ENCODE results near the gene IL10RB.
A peak's percentile ranks its signal among the peaks of the same experiment; 100 is the strongest.

IL10RB gene

GRCh38 chr21:33300701-33301631, 34.8 kb downstream of the IL10RB start:
- Histone ChIP-seq H3K4me3 (replicated peaks; ENCODE audit: insufficient read depth, low read length) (no peak overlapping the region), H3K27ac (replicated peaks) (peak overlapping the region; percentile 68), H3K27me3 (ENCODE audit: insufficient read depth, poor library complexity, severe bottlenecking) (no peaks in the 10 kb centered on the region)
- peak in 1 of 2 experiments; percentile 87 for DNase-seq (ENCODE audit: low read depth in 1 of 2, low spot score in 1 of 2)
- TF ChIP-seq, protein P1, sequence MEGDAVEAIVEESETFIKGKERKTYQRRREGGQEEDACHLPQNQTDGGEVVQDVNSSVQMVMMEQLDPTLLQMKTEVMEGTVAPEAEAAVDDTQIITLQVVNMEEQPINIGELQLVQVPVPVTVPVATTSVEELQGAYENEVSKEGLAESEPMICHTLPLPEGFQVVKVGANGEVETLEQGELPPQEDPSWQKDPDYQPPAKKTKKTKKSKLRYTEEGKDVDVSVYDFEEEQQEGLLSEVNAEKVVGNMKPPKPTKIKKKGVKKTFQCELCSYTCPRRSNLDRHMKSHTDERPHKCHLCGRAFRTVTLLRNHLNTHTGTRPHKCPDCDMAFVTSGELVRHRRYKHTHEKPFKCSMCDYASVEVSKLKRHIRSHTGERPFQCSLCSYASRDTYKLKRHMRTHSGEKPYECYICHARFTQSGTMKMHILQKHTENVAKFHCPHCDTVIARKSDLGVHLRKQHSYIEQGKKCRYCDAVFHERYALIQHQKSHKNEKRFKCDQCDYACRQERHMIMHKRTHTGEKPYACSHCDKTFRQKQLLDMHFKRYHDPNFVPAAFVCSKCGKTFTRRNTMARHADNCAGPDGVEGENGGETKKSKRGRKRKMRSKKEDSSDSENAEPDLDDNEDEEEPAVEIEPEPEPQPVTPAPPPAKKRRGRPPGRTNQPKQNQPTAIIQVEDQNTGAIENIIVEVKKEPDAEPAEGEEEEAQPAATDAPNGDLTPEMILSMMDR (IDR thresholded peaks at IDR 0.05; ENCODE audit: insufficient read depth, low read length) = no peak
- TF ChIP-seq SPI1 (IDR thresholded peaks at IDR 0.05; ENCODE audit: borderline replicate concordance, low read depth) (peak; percentile 38; the same call in 1 of the 2 replicates), GABPA (IDR thresholded peaks at IDR 0.05; ENCODE audit: low read depth) (no peak), POLR2AphosphoS5 (IDR thresholded peaks at IDR 0.05; ENCODE audit: low read depth) (peak; percentile 26; the same call in 1 of the 2 replicates)
- TF ChIP-seq, protein P2, sequence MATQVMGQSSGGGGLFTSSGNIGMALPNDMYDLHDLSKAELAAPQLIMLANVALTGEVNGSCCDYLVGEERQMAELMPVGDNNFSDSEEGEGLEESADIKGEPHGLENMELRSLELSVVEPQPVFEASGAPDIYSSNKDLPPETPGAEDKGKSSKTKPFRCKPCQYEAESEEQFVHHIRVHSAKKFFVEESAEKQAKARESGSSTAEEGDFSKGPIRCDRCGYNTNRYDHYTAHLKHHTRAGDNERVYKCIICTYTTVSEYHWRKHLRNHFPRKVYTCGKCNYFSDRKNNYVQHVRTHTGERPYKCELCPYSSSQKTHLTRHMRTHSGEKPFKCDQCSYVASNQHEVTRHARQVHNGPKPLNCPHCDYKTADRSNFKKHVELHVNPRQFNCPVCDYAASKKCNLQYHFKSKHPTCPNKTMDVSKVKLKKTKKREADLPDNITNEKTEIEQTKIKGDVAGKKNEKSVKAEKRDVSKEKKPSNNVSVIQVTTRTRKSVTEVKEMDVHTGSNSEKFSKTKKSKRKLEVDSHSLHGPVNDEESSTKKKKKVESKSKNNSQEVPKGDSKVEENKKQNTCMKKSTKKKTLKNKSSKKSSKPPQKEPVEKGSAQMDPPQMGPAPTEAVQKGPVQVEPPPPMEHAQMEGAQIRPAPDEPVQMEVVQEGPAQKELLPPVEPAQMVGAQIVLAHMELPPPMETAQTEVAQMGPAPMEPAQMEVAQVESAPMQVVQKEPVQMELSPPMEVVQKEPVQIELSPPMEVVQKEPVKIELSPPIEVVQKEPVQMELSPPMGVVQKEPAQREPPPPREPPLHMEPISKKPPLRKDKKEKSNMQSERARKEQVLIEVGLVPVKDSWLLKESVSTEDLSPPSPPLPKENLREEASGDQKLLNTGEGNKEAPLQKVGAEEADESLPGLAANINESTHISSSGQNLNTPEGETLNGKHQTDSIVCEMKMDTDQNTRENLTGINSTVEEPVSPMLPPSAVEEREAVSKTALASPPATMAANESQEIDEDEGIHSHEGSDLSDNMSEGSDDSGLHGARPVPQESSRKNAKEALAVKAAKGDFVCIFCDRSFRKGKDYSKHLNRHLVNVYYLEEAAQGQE (IDR thresholded peaks at IDR 0.05; ENCODE audit: insufficient replicate concordance, low read depth) = no peak

- Histone ChIP-seq H3K4me3 (replicated peaks; ENCODE audit: insufficient read depth, low read length) (no peak overlapping the region), H3K27me3 (ENCODE audit: insufficient read depth, poor library complexity, severe bottlenecking) (no peaks in the 10 kb centered on the region), H3K27ac (replicated peaks) (peak overlapping the region; percentile 68)
- TF ChIP-seq, protein P2 (IDR thresholded peaks at IDR 0.05; ENCODE audit: insufficient replicate concordance, low read depth) = no peak
- TF ChIP-seq, protein P1 (IDR thresholded peaks at IDR 0.05; ENCODE audit: insufficient read depth, low read length) = no peak
- no peak for TF ChIP-seq POLR2AphosphoS5 (IDR thresholded peaks at IDR 0.05; ENCODE audit: low read depth)
- no peak for DNase-seq (ENCODE audit: low read depth in 1 of 2, low spot score in 1 of 2)
Observed at GRCh38 chr21:33301632-33302002, 35.5 kb downstream of the IL10RB start.

- TF ChIP-seq GABPA (IDR thresholded peaks at IDR 0.05; ENCODE audit: low read depth) = no peak
- TF ChIP-seq, protein P2 (IDR thresholded peaks at IDR 0.05; ENCODE audit: insufficient replicate concordance, low read depth) = no peak
- H3K27me3 ChIP-seq (ENCODE audit: insufficient read depth, poor library complexity, severe bottlenecking) = no peaks in the 10 kb centered on the region
- DNase-seq (ENCODE audit: low read depth in 1 of 2, low spot score in 1 of 2) = no peak
- H3K27ac ChIP-seq (replicated peaks) = peak overlapping the region; percentile 68
- H3K4me3 ChIP-seq (replicated peaks; ENCODE audit: insufficient read depth, low read length) = no peak overlapping the region
Observed at GRCh38 chr21:33302055-33302454, 35.9 kb downstream of the IL10RB start.

Data from HL-60 (cell line).